Gastrocnemius medialis (tissue), 4 donors: ENCODE measurements around the gene IFI30. TPM values are rescaled to one million over a fixed set of nuclear protein-coding genes. Genes with fewer than 3 reads are reported as not detected.

Source experiments
- ATAC-seq, 2 donors: fragments of 150-250 bp; one replicate each; pipeline ENCODE4 v1.9.1; 2016
- DNase-seq, 2 donors: peaks; one replicate each; pipeline ENCODE4 v3.0.0-alpha.2; 2019
- H3K27ac ChIP-seq, 4 donors: fragments of 200-600 bp; sonication (generic); 1 replicate in 1 of 4; 2 replicates in 3 of 4; pipeline ENCODE4 v1.5.1; 2016 to 2018; ENCODE audit warnings: mild to moderate bottlenecking in 2 of 4, moderate library complexity in 1 of 4
- H3K27me3 ChIP-seq, 3 donors: fragments of 200-600 bp; sonication (generic) in 2 of 3; 1 replicate in 1 of 3; 2 replicates in 2 of 3; pipeline versions ENCODE4 v1.5.1 to v1.6.0; 2016 to 2019; ENCODE audit warnings: mild to moderate bottlenecking in 1 of 3, moderate library complexity in 1 of 3
- H3K36me3 ChIP-seq, 2 donors: fragments of 200-600 bp; sonication (generic) in 1 of 2; one replicate each; pipeline ENCODE4 v1.5.1; 2017 to 2018
- H3K4me1 ChIP-seq, 2 donors: fragments of 200-600 bp; sonication (generic) in 1 of 2; one replicate each; pipeline ENCODE4 v1.5.1; 2016 to 2017; ENCODE audit warnings: mild to moderate bottlenecking in 2 of 2
- H3K4me3 ChIP-seq, 4 donors: fragments of 200-600 bp; sonication (generic) in 3 of 4; 1 replicate in 1 of 4; 2 replicates in 3 of 4; pipeline ENCODE4 v1.5.1; 2016 to 2019; ENCODE audit warnings: mild to moderate bottlenecking in 2 of 4
- H3K9me3 ChIP-seq, 3 donors: fragments of 200-600 bp; sonication (generic) in 2 of 3; 1 replicate in 1 of 3; 2 replicates in 2 of 3; pipeline ENCODE4 v1.5.1; 2016 to 2019
- CTCF ChIP-seq, 5 experiments: fragments of 450-650 bp in 3 of 5; fragments of 200-600 bp in 2 of 5; sonication (generic) in 2 of 5; IDR thresholded peaks in 4 of 5; conservative IDR thresholded peaks in 1 of 5; 1 replicate in 4 of 5; 2 replicates in 1 of 5; pipeline ENCODE4 v1.5.1; 2016 to 2019; ENCODE audit warnings: antibody characterized with exemption in 5 of 5, mild to moderate bottlenecking in 3 of 5, moderate library complexity in 3 of 5
- POLR2A ChIP-seq, 2 donors: fragments of 450-650 bp; IDR thresholded peaks; one replicate each; pipeline ENCODE4 v1.6.1; 2017; ENCODE audit warnings: antibody characterized with exemption in 2 of 2, mild to moderate bottlenecking in 2 of 2, moderate library complexity in 2 of 2
- in situ Hi-C, 4 donors: fragments of 200-750 bp; cut with MboI; loops; one replicate each; pipeline versions ENCODE4 v1.15.0 to v1.8.0; 2017; ENCODE audit warnings: low sequenced_read_pairs in 4 of 4
- intact Hi-C: fragments of 100-400 bp; cut with DNase I; formaldehyde crosslinking; loops from one replicate; pipeline ENCODE4 v1.15.1; 2023; ENCODE audit warnings: low total_unique reads
- total RNA-seq, 4 donors: library from RNA; depleted of rRNA; stranded (reverse); fragments of >200 nt; gene quantifications; one replicate each; pipeline versions ENCODE4 v1.1.0 to v1.2.3, GENCODE V29; 2016

Gene IFI30
- total RNA-seq, 4 donors from 2014 or later: 3.5 to 20.4 (median 14.0) TPM

- Histone ChIP-seq H3K36me3 (no peaks in the 10 kb centered on the region), H3K27ac (no peak overlapping the region), H3K9me3 (no peaks in the 10 kb centered on the region), H3K27me3 (no peaks in the 10 kb centered on the region), H3K4me1 (no peaks in the 10 kb centered on the region), H3K4me3 (no peak overlapping the region)
- DNase-seq (no peak), ATAC-seq (no peak)
- intact Hi-C loops: no loop called here
- no peak for TF ChIP-seq CTCF (IDR thresholded peaks at IDR 0.05 in 4 of 5, conservative IDR thresholded peaks at IDR 0.05 in 1 of 5)
- TF ChIP-seq POLR2A (IDR thresholded peaks at IDR 0.05): no peak
- in situ Hi-C loops: no loop called here
These were observed 36.4 kb upstream of the IFI30 start for GRCh38 chr19:18137242-18137641.

GRCh38 chr19:18137657-18138339, 35.8 kb upstream of the IFI30 start:
- Histone ChIP-seq H3K4me1 (no peaks in the 10 kb centered on the region), H3K9me3 (no peaks in the 10 kb centered on the region), H3K27ac (no peak overlapping the region), H3K36me3 (no peaks in the 10 kb centered on the region), H3K27me3 (no peaks in the 10 kb centered on the region), H3K4me3 (no peak overlapping the region)
- ATAC-seq (no peak), DNase-seq (no peak)
- no peak for TF ChIP-seq CTCF (IDR thresholded peaks at IDR 0.05 in 4 of 5, conservative IDR thresholded peaks at IDR 0.05 in 1 of 5)
- no peak for TF ChIP-seq POLR2A (IDR thresholded peaks at IDR 0.05)
- intact Hi-C loops: no loop called here
- in situ Hi-C loops: no loop called here

- H3K27ac ChIP-seq: no peak overlapping the region
- intact Hi-C loops (no loop called here), in situ Hi-C loops (no loop called here)
- no peaks in the 10 kb centered on the region for H3K36me3 ChIP-seq
- no peaks in the 10 kb centered on the region for H3K9me3 ChIP-seq
- no peaks in the 10 kb centered on the region for H3K4me1 ChIP-seq
- TF ChIP-seq POLR2A (IDR thresholded peaks at IDR 0.05) (no peak), CTCF (IDR thresholded peaks at IDR 0.05 in 4 of 5, conservative IDR thresholded peaks at IDR 0.05 in 1 of 5) (no peak)
- DNase-seq (no peak), ATAC-seq (no peak)
- H3K4me3 ChIP-seq: no peak overlapping the region
- no peaks in the 10 kb centered on the region for H3K27me3 ChIP-seq
These were observed 33.1 kb upstream of the IFI30 start for GRCh38 chr19:18140473-18140872.

GRCh38 chr19:18141031-18141430, 32.6 kb upstream of the IFI30 start:
- Histone ChIP-seq H3K9me3 (no peaks in the 10 kb centered on the region), H3K27me3 (no peaks in the 10 kb centered on the region), H3K27ac (no peak overlapping the region), H3K36me3 (no peaks in the 10 kb centered on the region), H3K4me3 (no peak overlapping the region), H3K4me1 (no peaks in the 10 kb centered on the region)
- in situ Hi-C loops: no loop called here
- no peak for ATAC-seq
- TF ChIP-seq CTCF (IDR thresholded peaks at IDR 0.05 in 4 of 5, conservative IDR thresholded peaks at IDR 0.05 in 1 of 5) (no peak), POLR2A (IDR thresholded peaks at IDR 0.05) (no peak)
- DNase-seq: no peak
- intact Hi-C loops: no loop called here

- Histone ChIP-seq H3K36me3 (no peaks in the 10 kb centered on the region), H3K9me3 (no peaks in the 10 kb centered on the region), H3K27ac (no peak overlapping the region), H3K4me3 (no peak overlapping the region), H3K27me3 (no peaks in the 10 kb centered on the region), H3K4me1 (no peaks in the 10 kb centered on the region)
- TF ChIP-seq CTCF (IDR thresholded peaks at IDR 0.05 in 4 of 5, conservative IDR thresholded peaks at IDR 0.05 in 1 of 5): no peak
- in situ Hi-C loops (no loop called here), intact Hi-C loops (no loop called here)
- no peak for DNase-seq
- ATAC-seq: no peak
These were observed 29.7 kb upstream of the IFI30 start for GRCh38 chr19:18143902-18144301.
